Transverse colon (tissue), 4 donors: ENCODE data around the gene NHLH1. TPM values are rescaled to one million over a fixed set of nuclear protein-coding genes. Genes with fewer than 3 reads are reported as not detected.

Experiments used
- DNase-seq: peaks from one replicate; pipeline ENCODE4 v3.0.0-alpha.2; 2019
- H3K27ac ChIP-seq, 4 donors: fragments of 200-600 bp; sonication (generic); 2 replicates each; pipeline ENCODE4 v1.5.1; 2016 to 2018; ENCODE audit warnings: inconsistent platforms in 4 of 4
- H3K27me3 ChIP-seq: fragments of 200-600 bp; sonication (generic); 2 replicates; pipeline ENCODE4 v1.5.1; 2017; ENCODE audit warnings: inconsistent platforms
- H3K36me3 ChIP-seq, 4 donors: fragments of 200-600 bp; sonication (generic); 2 replicates each; pipeline ENCODE4 v1.5.1; 2017 to 2019; ENCODE audit warnings: inconsistent platforms in 4 of 4
- H3K4me1 ChIP-seq, 4 donors: fragments of 200-600 bp; sonication (generic); 2 replicates each; pipeline ENCODE4 v1.5.1; 2017 to 2020; ENCODE audit warnings: inconsistent platforms in 4 of 4
- H3K4me3 ChIP-seq, 4 donors: fragments of 200-600 bp; sonication (generic); 1 replicate in 1 of 4; 2 replicates in 3 of 4; pipeline versions ENCODE4 v1.5.1 to v1.6.1; 2017 to 2019; ENCODE audit warnings: inconsistent platforms in 4 of 4
- H3K9me3 ChIP-seq, 2 donors: fragments of 200-600 bp; sonication (generic); 2 replicates each; pipeline ENCODE4 v1.5.1; 2017 to 2019; ENCODE audit warnings: inconsistent platforms in 2 of 2
- EP300 ChIP-seq: sonication (generic); formaldehyde crosslinking; IDR thresholded peaks from one replicate; pipeline ENCODE4 v1.6.1; 2017; ENCODE audit warnings: antibody characterized with exemption, low read depth
- POLR2A ChIP-seq: fragments of 450-650 bp; IDR thresholded peaks from one replicate; pipeline ENCODE4 v1.6.1; 2016; ENCODE audit warnings: antibody characterized with exemption, mild to moderate bottlenecking, moderate library complexity
- POLR2AphosphoS5 ChIP-seq, 3 donors: sonication (generic); formaldehyde crosslinking; IDR thresholded peaks; one replicate each; pipeline ENCODE4 v1.6.1; 2016; ENCODE audit warnings: antibody characterized with exemption in 3 of 3
- WGBS, 2 donors: methylation state at CpG; one replicate each; pipeline ENCODE4 v1.1.5; 2018; ENCODE audit warnings: low coverage in 1 of 2; 5-methylcytosine and 5-hydroxymethylcytosine counted together
- in situ Hi-C, 4 donors: fragments of 200-750 bp; cut with MboI; loops; one replicate each; pipeline versions ENCODE4 v1.15.0 to v1.15.1; 2017; ENCODE audit warnings: low sequenced_read_pairs in 3 of 4, low pct_ligation_motif_present in 1 of 4, low pct_unique_long_range_greater_than_20kb in 1 of 4
- intact Hi-C: fragments of 100-400 bp; cut with DNase I; formaldehyde crosslinking; loops from one replicate; pipeline ENCODE4 v1.15.1; 2023; ENCODE audit warnings: low total_unique reads
- total RNA-seq, 4 donors: library from RNA; depleted of rRNA; stranded (reverse); fragments of >200 nt; gene quantifications; one replicate each; pipeline ENCODE4 v1.1.0, GENCODE V29; 2016
- TF ChIP-seq, protein P1 (sequence below), 5 experiments: fragments of 200-600 bp in 3 of 5; fragments of 450-650 bp in 2 of 5; sonication (generic) in 3 of 5; IDR thresholded peaks; 1 replicate in 2 of 5; 2 replicates in 3 of 5; pipeline ENCODE4 v1.5.1; 2016 to 2017; ENCODE audit warnings: antibody characterized with exemption in 5 of 5, inconsistent platforms in 3 of 5, mild to moderate bottlenecking in 2 of 5, moderate library complexity in 1 of 5

NHLH1 gene
- total RNA-seq, 4 donors from 2014 or later, result not detected

DNA sequence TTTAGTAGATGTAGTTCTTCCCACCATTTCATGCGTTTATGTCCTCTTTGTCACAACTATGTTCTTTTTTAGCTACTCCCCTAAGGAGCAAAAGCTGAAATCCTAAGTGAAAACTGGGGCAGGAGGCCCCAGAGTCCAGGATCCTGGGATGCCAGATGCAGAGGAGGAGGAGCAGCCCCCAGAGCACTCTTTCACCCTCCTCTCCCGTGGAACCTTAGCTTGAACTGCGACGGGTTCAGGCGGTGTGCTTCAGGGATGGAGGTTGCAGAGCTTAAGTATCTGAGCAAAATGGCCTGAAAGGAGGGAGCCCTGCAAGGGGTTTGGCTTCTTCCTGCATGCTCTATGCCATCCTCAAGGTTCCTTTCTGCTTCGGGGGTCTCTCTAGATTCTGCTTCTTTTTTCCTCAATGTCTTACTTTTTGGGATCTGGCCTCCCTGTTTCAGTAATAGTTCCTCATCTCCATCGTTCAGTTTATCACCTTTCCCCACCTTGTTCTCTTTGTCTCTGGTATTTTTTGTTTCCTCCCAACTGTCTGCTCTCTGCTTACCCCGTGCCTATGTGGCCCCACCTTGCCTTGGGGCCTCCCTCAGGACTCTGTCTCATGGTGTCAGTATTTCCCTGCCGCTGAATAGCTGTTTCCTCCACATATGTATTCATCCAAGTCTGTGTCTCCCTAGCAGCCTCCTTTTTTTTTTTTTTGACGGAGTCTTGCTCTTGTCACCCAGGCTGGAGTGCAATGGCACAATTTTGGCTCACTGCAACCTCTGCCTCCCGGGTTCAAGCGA, 2.7 kb upstream of the NHLH1 start:
- 67 to 68% methylated on average over 8 to 12 of the region's 12 CpGs for WGBS, 2 donors
- Histone ChIP-seq H3K9me3 (no peaks in the 10 kb centered on the region), H3K36me3 (no peaks in the 10 kb centered on the region), H3K4me3 (no peak overlapping the region), H3K27me3 (no peaks in the 10 kb centered on the region), H3K27ac (no peak overlapping the region), H3K4me1 (no peaks in the 10 kb centered on the region)
- intact Hi-C loops, result no loop called here
- no peak for DNase-seq
- in situ Hi-C loops, result no loop called here
- no peak for TF ChIP-seq EP300
- TF ChIP-seq, protein P1, sequence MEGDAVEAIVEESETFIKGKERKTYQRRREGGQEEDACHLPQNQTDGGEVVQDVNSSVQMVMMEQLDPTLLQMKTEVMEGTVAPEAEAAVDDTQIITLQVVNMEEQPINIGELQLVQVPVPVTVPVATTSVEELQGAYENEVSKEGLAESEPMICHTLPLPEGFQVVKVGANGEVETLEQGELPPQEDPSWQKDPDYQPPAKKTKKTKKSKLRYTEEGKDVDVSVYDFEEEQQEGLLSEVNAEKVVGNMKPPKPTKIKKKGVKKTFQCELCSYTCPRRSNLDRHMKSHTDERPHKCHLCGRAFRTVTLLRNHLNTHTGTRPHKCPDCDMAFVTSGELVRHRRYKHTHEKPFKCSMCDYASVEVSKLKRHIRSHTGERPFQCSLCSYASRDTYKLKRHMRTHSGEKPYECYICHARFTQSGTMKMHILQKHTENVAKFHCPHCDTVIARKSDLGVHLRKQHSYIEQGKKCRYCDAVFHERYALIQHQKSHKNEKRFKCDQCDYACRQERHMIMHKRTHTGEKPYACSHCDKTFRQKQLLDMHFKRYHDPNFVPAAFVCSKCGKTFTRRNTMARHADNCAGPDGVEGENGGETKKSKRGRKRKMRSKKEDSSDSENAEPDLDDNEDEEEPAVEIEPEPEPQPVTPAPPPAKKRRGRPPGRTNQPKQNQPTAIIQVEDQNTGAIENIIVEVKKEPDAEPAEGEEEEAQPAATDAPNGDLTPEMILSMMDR (IDR thresholded peaks at IDR 0.05), result no peak
- TF ChIP-seq POLR2A, result no peak
- TF ChIP-seq POLR2AphosphoS5 (IDR thresholded peaks at IDR 0.05), result no peak

DNA sequence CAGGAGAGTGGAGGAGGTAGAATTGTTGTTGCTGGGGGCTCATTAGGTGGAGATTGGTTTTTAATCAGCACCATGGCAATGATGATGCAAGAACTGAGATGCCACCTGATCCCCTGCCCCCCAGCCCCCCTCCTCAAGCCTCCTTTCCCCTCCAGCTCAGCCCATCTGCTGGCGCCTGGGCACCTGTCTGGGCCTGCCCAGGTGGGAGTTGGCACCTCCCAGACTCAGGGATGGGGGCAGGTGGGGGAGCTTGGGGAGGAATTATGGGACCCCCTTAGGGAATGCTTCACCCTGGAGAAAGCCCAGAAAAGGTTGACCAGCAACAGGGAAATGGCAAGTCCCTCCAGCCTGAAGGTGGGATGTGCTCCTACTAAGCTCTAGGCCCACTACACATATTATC, 1.5 kb upstream of the NHLH1 start:
- H3K9me3 ChIP-seq, result no peaks in the 10 kb centered on the region
- TF ChIP-seq POLR2A (no peak), EP300 (no peak), POLR2AphosphoS5 (IDR thresholded peaks at IDR 0.05) (no peak)
- TF ChIP-seq, protein P1 (IDR thresholded peaks at IDR 0.05), result no peak
- H3K4me3 ChIP-seq, result no peak overlapping the region
- WGBS, 2 donors, result 86% methylated on average over 1 of the region's 1 CpG; no CpG with 5 or more reads in 1 of the 2 donors
- no peak for DNase-seq
- H3K27ac ChIP-seq, result no peak overlapping the region
- in situ Hi-C loops (no loop called here), intact Hi-C loops (loop anchor here (5.0 kb wide), 1 partner anchor 167 kb away; no protein-coding TSS in a partner anchor)
- H3K27me3 ChIP-seq, result no peaks in the 10 kb centered on the region
- no peaks in the 10 kb centered on the region for H3K4me1 ChIP-seq
- no peaks in the 10 kb centered on the region for H3K36me3 ChIP-seq

DNA sequence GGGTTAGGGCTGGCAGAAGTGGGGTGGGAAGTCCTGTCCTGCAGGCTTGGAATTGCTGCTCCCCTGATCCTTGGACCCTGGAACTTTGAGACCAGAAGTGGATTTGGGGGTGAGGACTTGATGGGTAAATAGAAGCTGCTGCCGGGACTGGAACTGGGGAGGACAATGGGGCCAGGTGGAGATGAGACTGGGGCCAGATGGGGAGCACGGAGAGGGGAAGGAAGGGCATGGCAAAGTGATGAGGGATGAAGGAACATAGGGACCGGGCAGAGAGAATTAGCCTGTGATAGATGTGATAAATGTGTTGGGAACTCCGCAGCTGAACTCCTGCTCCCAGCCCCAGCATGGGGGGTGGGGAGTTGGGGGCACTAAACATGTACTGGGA, 637 bp downstream of the NHLH1 start:
- Histone ChIP-seq H3K9me3 (no peaks in the 10 kb centered on the region), H3K4me1 (no peaks in the 10 kb centered on the region), H3K36me3 (no peaks in the 10 kb centered on the region), H3K27me3 (peaks cover 5% of the 10 kb centered on the region), H3K27ac (no peak overlapping the region), H3K4me3 (no peak overlapping the region)
- in situ Hi-C loops, result no loop called here
- intact Hi-C loops, result loop anchor here (5.0 kb wide), 1 partner anchor 165 kb away; no protein-coding TSS in a partner anchor
- DNase-seq, result no peak
- no peak for TF ChIP-seq POLR2AphosphoS5 (IDR thresholded peaks at IDR 0.05)
- WGBS, 2 donors, result 51 to 52% methylated on average over 3 to 4 of the region's 4 CpGs

DNA sequence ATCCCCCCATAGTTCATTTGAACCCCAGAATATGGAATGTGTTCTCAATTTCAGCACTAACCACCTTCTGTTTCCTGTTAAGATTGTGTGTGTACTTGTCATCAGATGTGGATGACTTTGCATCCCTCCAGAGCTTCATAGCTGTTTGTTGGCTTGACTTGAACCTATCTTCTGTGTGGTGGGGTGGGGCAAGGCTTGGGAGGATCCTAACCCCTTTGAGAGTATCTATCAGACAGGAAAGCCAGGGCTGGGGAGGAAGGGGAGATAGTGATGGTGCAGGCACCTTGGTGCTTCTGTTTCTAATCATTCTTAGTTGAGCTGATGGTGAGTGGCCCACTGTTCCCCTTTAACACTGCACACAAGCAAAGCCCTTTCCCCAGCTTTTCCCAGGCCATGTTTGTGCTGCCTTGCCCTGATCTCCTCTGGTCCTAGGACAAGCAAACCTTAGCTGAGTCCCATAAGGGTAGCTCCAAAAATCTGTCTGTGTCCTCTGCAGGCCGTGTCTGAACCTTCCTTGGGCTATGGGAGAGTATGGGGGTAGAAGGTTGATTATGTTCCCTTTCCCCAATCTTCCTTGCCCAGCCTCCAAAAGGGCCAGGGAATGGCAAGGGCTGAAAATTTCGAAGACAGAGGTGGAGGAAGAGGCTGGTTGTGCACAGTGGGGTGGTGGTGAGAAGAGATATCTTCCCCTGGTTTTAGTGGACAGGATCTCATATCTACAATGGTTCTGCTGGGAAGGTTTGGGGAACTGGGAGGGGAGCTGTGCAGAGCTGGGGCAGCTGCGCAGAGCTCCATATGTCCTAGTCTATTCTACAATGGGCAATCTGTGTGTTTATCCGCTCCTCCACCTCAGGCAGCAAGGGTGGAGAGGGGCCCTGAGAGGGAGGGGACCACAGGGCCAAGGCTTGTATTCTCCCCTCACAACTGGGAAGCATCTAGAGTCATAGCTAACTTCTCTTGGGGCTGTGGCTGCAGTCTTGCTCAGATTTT, 1.4 kb downstream of the NHLH1 start:
- no peaks in the 10 kb centered on the region for H3K4me1 ChIP-seq
- H3K27me3 ChIP-seq, result peaks cover 5% of the 10 kb centered on the region
- intact Hi-C loops, result loop anchor here (5.0 kb wide), 1 partner anchor 164 kb away; no protein-coding TSS in a partner anchor
- H3K4me3 ChIP-seq, result no peak overlapping the region
- no peak for DNase-seq
- in situ Hi-C loops, result no loop called here
- H3K36me3 ChIP-seq, result no peaks in the 10 kb centered on the region
- no peak for TF ChIP-seq EP300
- no peak for TF ChIP-seq POLR2A
- TF ChIP-seq, protein P1 (IDR thresholded peaks at IDR 0.05), result no peak
- TF ChIP-seq POLR2AphosphoS5 (IDR thresholded peaks at IDR 0.05), result no peak
- H3K9me3 ChIP-seq, result no peaks in the 10 kb centered on the region
- 63 to 79% methylated on average over 2 to 4 of the region's 4 CpGs for WGBS, 2 donors
- H3K27ac ChIP-seq, result no peak overlapping the region
